Left ventricle myocardium superior (tissue), 1 donor: Measurements from ENCODE around the gene LSM5. TPM values are rescaled to one million over a fixed set of nuclear protein-coding genes. Genes with fewer than 3 reads are reported as not detected.
"Not testable (repeated sequence)": the region's sequence is repeated elsewhere in the genome, so short reads cannot be mapped to it uniquely, and the experiment has no call there.

Experiments used
- ATAC-seq: fragments of 200-7000 bp; cut with Tn5 transposase; one replicate; pipeline ENCODE4 v1.9.1; 2020; ENCODE audit warnings: mild to moderate bottlenecking, moderate library complexity
- DNase-seq: peaks from one replicate; pipeline ENCODE4 v3.0.0-alpha.2; 2020
- intact Hi-C: fragments of 100-400 bp; cut with micrococcal nuclease; formaldehyde crosslinking; loops from one replicate; pipeline ENCODE4 v1.11.0; 2022
- total RNA-seq: library from RNA; stranded (reverse); fragmentation: NEBNext Ultra II Directional; extraction: Animal tissue kit (Norgen Biotek cat#: 25700); gene quantifications from one replicate; pipeline ENCODE4 v1.2.1, GENCODE V29; 2021
- donor health status: DM: no; HTN: yes; CAD: no; lungs with severe emphysema.

The LSM5 gene
- total RNA-seq, 1 donor from 2014 or later: 41.8 TPM

DNA sequence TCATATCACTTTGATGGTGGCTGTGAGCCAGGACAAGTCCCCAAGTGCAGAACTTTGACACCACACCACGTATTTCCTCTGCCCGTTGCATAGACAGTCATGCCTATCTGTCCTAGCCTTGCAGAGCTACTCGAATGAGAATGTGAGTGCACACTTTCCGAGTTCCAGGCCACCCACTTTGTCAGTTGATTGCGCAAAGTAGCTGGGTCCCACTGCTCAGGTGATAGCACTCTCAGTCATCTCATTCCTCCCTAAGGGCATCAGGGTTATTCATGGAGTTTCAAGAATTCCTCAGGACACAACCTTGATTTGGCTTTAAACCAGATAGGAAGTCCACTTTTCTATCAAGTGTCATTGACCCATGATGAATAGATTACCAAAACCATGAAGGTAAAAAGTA lies 19.3 kb downstream of the LSM5 start:
- intact Hi-C loops: loop anchor here (10.0 kb wide), 1 partner anchor 726 kb away; no protein-coding TSS in a partner anchor

DNA sequence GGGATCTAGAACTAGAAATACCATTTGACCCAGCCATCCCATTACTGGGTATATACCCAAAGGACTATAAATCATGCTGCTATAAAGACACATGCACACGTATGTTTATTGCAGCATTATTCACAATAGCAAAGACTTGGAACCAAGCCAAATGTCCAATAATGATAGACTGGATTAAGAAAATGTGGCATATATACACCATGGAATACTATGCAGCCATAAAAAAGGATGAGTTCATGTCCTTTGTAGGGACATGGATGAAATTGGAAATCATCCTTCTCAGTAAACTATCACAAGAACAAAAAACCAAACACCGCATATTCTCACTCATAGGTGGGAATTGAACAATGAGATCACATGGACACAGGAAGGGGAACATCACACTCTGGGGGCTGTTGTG lies 20.2 kb downstream of the LSM5 start:
- intact Hi-C loops: loop anchor here (10.0 kb wide), 1 partner anchor 725 kb away; no protein-coding TSS in a partner anchor
- ATAC-seq, DNase-seq: not testable (repeated sequence)

More for the DNA sequence above, 19.3 kb downstream of the LSM5 start:
- ATAC-seq (no peak), DNase-seq (no peak)

GRCh38 chr7:32464641-32465416 lies 25.4 kb downstream of the LSM5 start:
- DNase-seq, intact Hi-C loops, ATAC-seq: not testable (repeated sequence)

GRCh38 chr7:32462977-32463376 lies 27.2 kb downstream of the LSM5 start:
- DNase-seq (no peak), ATAC-seq (no peak)
- intact Hi-C loops: no loop called here

GRCh38 chr7:32462451-32462850 lies 27.7 kb downstream of the LSM5 start:
- ATAC-seq (no peak), DNase-seq (no peak)
- intact Hi-C loops: no loop called here

GRCh38 chr7:32461484-32461883 lies 28.7 kb downstream of the LSM5 start:
- ATAC-seq (no peak), DNase-seq (no peak)
- intact Hi-C loops: no loop called here

- DNase-seq (no peak), ATAC-seq (no peak)
- intact Hi-C loops: no loop called here
These were observed 30.4 kb downstream of the LSM5 start for GRCh38 chr7:32459788-32460187.

- no peak for DNase-seq
- no peak for ATAC-seq
- intact Hi-C loops: no loop called here
These were observed 32.2 kb downstream of the LSM5 start for GRCh38 chr7:32458025-32458424.

DNA sequence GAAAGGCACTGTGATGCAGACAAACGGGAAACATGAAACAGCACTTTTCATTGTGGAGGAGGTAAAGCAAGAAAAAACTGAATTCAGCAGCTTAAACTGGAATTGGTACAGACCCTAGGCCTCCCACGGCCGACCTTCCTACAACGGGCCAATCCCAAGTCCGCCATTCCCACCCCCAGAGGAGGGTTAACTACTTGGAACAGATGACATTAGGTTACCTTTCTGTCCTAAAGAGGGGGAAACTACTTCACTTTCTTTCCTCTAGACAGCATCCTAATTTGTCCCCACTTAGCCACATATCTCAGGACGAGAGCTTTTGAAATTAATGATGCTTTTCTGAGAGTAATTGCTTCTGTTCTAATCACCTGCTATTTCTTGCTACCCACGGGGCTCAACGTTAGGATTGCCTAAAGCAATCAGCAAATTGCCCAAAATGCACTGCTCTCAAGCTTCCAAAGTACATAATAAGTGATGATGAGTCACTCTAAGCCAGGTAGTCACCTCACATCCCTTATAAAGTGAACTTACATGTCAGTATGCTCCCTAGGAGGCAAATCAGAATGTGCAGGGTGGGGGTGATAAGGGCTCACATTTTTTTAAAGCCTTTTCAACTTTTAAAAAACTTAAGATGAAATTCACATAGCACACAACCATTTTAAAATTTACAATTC lies 36.7 kb downstream of the LSM5 start:
- DNase-seq: no peak
- ATAC-seq: no peak
- intact Hi-C loops: no loop called here

- DNase-seq (no peak), ATAC-seq (no peak)
- intact Hi-C loops: no loop called here
These were observed 43.0 kb downstream of the LSM5 start for GRCh38 chr7:32447218-32447617.

GRCh38 chr7:32436146-32436928 lies 53.8 kb downstream of the LSM5 start:
- intact Hi-C loops: no loop called here
- no peak for ATAC-seq
- no peak for DNase-seq

Other genes starting within 250 kb of the LSM5 start
- gene AVL9, start 5.1 kb upstream of the LSM5 start, total RNA-seq: 12.8 TPM